Measurements from ENCODE around the gene UNC5C.

Gene UNC5C

DNA sequence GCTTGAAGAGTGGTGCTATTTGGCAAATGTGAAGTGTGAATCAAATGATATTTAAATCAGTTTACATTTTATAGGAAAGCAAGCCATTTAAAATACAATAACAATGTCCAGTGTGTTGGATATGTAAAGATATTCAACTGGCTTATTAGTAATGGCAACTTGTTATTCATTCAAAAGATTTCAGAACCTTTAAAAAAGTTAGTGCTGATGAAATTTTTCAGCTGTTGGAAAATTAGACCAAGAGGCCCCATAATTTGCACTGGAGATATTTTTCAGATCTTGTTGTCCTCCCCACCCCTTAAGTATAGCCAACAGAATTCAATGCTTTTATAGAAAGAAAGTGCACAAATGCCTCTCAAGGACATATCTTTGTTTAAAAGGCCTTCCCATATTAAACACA lies 54.6 kb downstream of the UNC5C start:
- no peak for DNase-seq
- intact Hi-C loops (cut with DNase I), result no loop called here

DNA sequence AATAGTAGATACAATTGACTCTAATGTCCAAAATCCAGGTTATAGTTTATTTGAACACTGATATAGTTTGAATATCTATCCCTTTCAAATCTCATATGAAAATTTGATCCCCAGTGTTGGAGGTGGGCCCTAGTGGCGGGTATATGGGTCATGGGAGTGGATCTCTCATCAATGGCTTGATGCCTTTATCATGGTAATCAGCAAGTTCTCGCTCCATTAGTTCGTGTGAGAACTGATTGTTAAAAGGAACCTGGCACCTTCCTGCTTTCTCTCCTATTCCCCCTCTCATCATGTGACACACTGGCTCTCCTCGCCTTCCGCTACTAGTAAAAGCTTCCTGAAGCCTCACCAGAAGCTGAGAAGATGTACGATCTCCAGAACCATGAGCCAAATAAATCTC lies 70.1 kb downstream of the UNC5C start:
- DNase-seq, result no peak
- intact Hi-C loops (cut with DNase I), result no loop called here

DNA sequence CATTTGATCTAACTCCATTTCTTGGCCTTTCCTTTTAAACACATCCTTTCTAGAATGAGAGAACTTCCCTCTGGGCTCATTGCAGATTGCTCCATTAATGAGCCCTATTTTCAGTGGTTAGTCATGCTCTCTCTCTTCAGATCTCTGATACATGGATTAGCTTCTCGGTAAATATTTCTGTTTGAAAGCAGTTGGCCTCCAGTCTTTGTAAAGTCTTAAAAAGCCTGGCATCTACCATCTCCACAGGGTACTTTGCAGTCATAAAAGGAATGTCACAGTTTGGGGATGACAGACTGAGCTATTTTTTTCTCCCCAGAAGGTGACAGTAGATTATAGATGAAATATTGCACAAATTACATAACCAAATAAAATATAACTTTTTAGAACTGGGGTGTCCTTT lies 72.7 kb downstream of the UNC5C start:
- intact Hi-C loops (cut with DNase I), result no loop called here
- DNase-seq, result no peak

DNA sequence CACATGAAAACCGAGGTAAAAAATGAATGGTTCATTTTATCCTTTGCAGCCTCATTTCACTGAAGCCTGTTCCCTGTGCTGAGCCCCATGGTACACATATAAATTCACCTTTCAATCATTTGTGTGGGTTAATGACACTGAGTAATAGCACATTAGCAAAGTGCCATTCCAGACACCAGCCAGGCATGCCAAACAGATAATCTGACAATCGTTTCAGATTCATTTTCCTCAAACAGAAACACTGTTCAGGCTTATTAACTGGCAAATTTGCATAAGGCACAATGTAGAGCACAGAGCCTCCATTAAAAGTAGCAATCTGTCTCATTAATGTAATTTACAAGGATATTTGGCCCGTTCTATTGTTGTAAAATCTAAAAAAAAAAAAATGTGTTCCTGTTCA lies 76.2 kb downstream of the UNC5C start:
- intact Hi-C loops (cut with DNase I), result no loop called here
- DNase-seq, result no peak

DNA sequence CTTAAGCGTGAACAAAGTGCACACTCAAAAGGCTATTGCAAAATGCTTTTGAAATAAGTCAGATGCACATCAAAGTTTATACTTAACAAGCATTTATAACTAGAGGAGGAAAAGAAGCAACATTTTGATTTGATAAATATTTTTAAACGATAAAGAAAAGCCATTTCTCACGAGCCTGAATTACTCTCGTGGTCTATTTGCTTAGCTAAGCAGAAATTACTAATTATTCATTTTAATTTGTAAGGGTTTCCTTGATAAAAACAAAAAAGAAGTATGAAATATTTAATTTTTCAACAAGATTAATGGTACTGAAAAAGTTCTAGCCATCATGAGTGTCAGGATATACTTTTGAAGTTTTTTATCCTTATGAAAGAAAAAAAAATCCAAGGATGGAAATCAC lies 78.2 kb downstream of the UNC5C start:
- no peak for DNase-seq
- intact Hi-C loops (cut with DNase I), result no loop called here

DNA sequence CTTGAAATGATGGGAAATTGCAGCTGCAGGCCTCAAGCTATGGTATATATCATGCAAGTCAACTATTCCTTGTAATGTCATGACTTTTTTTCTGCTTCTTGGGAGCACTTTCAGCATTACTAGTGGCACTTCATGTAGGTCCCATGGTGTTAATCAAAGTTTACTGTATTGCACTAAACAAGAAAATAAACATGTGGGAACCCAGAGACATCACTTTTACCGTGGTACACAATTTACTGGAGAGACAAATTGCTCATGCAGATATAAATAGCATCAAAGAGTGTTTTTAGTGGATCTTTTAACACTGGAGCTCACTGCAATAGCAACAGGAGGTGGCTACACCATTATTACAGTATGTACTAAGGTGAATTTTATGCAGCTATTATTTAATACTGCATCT lies 79.2 kb downstream of the UNC5C start:
- DNase-seq, result no peak
- intact Hi-C loops (cut with DNase I), result no loop called here

DNA sequence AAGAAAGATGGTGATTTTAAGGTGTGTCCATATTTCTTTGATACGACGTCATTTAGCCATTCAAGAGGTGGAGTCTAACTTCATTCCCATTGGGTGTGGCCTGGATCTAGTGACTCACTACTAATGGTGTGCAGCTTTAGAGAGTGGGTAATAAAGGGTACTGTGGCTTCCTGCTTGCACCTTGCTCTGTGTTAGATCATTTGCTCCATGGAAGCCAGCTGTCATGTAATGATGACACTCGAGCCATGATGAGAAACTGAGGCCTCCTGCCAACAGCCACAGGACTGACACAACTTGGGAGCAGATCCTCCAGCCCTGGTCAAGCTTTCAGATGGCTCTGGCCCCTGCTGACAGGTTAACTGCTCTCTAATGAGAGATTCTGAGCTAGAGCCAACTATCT lies 82.0 kb downstream of the UNC5C start:
- intact Hi-C loops (cut with DNase I), result no loop called here
- DNase-seq, result no peak

DNA sequence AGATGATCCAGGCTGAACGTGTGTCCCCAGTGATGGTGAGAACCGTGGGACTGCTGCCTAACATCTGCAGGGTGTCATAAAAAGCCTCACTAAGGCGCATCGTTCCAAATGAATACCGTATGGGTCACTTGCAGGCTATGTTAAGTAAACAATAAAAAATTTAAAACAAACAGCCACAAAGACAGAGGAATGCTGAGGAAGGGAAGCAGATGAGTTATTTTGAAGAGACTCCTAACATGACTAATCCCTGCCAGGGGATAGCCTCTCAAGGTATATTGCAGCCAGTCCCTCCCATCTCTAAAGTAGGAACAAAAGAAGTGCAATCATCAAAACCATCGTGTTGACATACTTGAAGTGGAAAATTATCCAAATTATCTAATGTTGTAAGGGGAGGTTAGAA lies 83.8 kb downstream of the UNC5C start:
- intact Hi-C loops (cut with DNase I), result no loop called here
- DNase-seq, result no peak

DNA sequence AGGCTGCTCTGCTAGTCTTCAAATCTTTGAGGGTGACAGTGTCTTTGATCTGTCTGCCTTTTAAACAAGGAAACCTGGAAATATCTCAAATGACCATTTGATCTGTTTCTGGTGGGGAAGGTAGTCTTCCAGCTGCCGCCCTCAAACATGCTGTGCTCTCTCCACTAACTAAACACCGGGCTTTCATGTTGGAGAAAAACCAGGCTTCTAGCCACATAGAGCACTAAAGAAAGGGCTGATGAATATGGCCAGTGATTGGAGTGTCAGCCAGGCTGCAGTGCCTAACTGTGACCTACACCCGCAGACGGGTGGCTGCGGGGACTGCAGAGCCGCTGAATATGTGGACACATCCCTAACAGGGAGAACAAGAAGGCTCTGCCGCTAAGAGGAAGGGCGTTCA lies 85.9 kb downstream of the UNC5C start:
- intact Hi-C loops (cut with DNase I), result no loop called here
- DNase-seq, result peak in 2 of 10 donors; percentile 53 to 78

DNA sequence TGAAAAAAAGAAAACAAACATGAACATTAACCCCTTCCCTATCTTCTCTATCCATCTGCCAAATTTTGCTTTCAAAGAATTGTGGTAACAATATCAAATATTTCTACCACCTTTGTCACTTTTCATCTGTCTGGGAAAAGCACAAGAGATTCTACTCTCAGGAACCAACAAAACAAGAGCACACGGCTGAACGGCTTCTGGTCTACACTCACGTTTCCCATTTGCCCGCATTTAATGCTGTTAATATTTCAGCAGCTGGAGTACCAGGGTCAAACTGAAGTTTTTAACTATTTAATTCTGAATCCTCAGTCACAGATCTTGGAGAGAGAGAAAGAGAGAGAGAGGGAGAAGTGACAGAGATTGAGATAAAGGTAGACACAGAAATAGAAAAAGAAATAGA lies 91.4 kb downstream of the UNC5C start:
- DNase-seq, result no peak
- intact Hi-C loops (cut with DNase I), result no loop called here

DNA sequence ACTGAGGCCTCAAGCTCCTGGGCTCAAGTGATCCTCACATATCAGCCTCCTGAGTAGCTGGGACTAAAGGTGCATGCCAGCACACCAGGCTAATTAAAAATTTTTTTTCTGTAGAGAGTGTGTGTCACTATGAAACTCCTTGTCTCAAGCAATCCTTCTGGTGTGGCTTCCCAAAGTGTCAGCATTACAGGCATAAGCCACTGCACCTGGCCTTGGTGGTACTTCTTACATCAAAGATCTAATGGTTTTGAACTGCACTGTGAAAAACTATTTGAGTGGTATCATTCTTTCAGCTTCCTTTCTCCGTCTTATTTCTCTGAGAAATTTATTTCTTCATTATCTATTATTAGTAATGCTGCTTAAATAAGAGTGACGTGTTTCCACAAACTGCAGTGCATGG lies 98.5 kb downstream of the UNC5C start:
- intact Hi-C loops (cut with DNase I), result no loop called here
- DNase-seq, result no peak

DNA sequence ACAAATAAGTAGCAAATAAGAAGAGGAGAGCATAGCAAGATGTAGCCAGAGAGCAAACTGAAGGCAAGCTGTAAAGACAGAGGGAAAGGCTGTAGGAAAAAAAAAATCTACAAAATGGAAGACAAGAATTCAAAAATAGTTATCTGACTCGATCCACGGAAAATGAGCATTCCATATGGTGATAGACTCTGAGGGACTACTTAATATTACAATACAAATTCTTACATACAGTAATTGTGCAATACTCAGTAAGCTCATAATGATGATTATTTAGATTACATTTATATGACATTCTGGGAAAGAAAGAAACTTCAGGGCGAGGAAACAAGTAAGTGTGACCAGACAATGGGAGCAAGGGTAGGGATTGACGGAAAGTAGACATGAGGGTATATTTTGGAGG lies 102.6 kb downstream of the UNC5C start:
- intact Hi-C loops (cut with DNase I), result no loop called here
- DNase-seq, result no peak

DNA sequence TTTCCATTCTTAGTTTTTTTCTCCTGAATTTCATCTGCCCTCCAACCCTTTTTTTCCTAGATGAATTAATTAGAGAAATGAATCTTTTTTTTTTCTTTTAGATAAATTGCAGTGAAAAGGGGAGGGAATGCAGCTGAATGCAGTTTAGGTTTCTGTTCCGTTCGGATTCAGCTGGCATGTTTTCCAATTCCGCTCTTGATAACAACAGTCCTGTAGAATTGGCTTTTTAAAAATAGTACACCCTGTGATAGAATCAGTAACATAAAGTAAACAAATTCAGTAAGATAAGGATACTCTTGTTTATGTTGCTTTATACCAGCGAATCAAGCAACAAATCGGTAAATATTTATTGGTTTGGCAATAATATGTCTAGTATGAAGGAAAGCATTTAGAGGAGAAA lies 103.5 kb downstream of the UNC5C start:
- DNase-seq, result no peak
- intact Hi-C loops (cut with DNase I), result no loop called here

DNA sequence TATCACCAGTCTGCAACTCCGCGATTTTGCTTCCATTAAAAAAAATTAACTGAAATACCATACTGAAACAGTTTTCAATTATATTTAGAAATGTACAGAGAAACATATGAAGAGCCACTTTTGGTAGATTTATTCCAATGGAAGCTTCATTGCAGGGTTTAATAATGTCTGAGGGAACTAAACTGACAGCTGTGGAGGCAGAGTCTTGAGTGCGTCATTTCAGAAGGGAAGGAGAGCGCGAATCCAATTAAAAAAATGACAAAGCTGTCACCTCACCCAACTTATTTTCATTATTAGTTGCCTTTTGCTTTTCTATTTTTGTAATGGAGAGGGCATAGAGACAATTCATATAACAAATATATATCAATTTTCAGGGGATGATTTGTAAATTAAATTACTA lies 104.0 kb downstream of the UNC5C start:
- intact Hi-C loops (cut with DNase I), result no loop called here

DNA sequence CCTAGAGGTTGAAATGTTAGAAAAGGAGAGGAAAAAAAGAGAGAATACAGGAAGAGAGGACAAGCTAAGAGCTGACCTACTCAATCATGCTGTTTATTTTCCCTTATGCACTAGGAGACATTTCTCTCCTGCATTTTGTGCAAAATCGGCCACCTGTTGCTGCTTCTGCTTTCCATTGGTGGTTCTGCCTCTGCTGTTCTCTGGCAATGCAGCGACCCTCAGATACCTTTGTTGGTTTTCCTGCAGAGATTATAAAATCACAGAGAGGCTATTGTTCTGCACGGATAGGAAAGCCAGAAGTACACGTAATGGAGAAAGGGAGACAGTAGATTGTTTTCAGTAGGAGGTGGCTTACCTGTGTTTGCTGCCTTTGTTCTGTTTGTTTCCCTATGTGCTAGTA lies 108.9 kb downstream of the UNC5C start:
- intact Hi-C loops (cut with DNase I), result no loop called here

More for the DNA sequence above, 104.0 kb downstream of the UNC5C start:
- no peak for DNase-seq

DNA sequence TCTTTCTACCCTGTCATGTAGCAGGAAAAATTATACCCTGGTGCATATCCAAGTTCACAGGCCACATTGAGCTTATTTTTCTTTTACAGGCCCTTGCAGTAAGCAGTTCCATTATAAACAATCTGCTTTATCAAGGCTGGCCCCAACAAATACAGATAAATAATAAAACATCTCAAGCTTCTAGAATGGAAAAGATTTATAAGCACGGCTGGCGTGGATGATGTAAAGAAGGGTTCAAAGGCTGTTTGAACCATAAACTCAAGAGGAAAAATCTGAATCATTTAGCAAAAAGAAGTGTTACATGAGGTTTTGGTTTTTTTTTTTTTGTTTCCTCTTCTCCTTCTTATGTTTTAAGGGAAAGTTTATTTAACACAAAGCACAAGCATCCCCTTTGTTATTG lies 109.7 kb downstream of the UNC5C start:
- intact Hi-C loops (cut with DNase I), result no loop called here

More for the DNA sequence above, 108.9 kb downstream of the UNC5C start:
- no peak for DNase-seq

DNA sequence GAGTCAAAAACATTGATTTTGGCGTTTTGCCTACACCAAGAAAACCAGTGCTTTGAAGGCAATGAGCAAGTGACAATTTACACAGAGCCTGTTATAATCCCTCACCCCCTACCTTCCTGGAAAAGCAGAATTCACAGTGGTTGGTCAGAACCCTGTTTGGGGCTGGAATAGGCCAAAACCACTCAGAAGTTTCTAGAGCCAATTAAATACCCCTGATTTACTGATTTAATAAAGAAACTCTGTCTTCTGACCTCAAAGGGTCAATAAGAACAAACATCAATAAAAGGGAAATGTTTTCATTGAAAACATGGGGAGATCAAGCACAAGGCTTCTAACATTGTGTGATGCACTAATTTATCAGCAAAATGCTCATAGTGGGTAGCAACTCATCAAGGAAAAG lies 116.3 kb downstream of the UNC5C start:
- no peak for DNase-seq
- intact Hi-C loops (cut with DNase I), result no loop called here

More for the DNA sequence above, 109.7 kb downstream of the UNC5C start:
- DNase-seq, result no peak

DNA sequence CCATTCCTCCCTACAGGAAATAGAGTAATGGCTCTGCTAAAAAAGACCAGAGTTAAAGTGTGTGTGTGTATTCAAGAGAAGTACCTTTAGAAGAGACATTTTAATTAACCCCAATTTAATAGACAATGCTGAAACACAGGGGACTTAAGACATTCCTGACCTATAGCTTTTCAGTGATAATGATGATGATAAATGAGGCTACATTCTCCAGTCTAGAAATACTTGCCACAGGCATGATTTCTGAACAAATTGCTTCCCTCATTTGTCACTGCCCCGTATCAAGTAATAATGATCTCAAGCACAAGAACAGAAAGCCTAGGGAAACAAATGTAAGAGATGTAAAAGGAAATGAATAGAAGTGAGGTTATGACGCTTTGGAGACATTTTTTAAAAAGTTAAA lies 117.1 kb downstream of the UNC5C start:
- DNase-seq, result no peak

DNA sequence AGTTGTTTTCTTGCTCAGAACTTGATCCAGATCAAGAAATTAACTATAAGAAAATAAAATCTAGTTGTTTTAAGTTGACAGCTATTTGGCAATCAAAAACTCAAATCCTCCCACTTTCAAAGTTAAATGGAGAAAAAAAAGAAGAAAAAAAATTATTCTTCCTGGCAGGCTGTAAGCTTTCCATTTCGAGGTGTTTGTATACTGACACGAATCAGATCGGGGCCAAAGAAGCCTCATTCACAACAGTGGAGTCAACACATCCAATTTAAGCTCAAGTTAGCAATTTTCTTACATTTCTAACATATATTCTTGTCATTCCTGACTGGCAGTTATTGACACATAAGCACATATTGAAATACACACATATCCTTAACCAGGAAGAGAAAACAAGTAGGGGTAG lies 119.4 kb downstream of the UNC5C start:
- intact Hi-C loops (cut with DNase I), result no loop called here
- DNase-seq, result no peak

More for the DNA sequence above, 117.1 kb downstream of the UNC5C start:
- intact Hi-C loops (cut with DNase I), result no loop called here

DNA sequence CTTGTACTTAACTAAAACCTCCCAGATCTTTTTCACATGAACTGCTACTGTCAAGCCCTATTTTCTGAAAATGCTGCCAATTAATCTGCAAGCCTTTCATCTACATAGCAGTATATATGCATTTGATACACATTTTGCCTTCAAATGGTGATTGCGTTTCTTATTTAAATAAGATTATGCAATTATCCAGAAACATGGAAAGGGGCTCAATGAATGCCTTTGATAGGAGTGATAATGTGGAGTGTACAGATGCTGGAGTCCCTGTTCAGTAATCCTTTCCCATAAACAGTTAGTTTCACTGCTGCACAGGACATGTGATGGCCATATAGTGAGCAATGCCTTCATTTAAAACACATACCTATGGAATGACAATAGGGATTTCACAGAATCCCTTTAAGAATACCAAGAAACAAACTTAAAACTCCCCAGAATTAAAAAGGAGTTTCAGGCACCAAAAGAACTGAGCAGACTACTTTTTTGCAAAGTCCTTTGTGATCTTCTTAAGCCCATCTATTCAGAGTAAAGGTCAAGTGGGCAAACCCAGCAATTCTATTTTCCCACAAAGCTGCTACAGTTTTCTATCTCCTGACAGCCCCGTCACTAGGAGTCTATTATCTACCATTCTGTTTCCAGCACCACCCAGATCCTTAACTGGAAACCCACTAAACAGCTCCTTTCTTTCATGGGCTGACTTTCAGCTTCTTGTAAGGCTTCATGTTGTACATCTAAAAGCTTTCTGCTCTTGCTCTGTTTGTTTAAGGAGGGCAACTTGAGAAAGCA lies 120.3 kb downstream of the UNC5C start:
- DNase-seq, result no peak
- intact Hi-C loops (cut with DNase I), result no loop called here

DNA sequence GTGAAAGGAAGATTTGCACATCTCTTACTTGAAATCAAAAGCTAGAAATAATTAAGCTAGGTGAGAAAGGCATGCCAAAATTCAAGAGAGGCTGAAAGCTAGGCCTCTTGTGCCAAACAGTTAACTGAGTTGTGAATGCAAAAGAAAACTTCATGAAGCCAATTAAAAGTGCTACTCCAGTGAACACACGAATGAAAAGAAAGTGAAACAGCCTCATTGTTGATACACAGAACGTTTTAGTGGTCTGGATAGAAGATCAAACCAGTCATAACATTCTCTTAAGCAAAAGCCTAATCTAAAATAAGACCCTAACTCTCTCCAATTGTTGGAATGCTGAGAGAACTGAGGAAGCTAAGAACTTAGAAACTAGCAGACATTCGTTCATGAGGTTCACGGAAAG lies 122.3 kb downstream of the UNC5C start:
- intact Hi-C loops (cut with DNase I), result no loop called here
- DNase-seq, result no peak

DNA sequence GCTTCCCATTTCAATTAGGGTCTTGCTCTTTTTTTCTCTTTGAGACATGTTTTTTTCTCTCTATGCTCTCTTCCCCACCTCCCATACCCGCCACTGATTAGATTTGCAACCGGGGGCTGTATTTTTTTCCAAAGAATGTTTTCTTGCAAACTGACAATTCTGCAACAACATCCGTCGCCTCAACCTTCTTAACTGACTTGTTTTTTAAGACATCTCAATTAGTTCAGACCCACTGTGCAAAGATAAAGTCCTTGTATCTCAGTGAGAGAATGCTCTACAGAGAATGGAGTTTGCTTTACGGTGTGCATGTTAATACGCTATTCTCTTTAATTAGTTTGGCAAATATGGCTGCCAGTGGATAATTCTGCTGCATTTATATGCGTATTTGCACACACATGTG lies 126.3 kb downstream of the UNC5C start:
- DNase-seq, result no peak
- intact Hi-C loops (cut with DNase I), result no loop called here

DNA sequence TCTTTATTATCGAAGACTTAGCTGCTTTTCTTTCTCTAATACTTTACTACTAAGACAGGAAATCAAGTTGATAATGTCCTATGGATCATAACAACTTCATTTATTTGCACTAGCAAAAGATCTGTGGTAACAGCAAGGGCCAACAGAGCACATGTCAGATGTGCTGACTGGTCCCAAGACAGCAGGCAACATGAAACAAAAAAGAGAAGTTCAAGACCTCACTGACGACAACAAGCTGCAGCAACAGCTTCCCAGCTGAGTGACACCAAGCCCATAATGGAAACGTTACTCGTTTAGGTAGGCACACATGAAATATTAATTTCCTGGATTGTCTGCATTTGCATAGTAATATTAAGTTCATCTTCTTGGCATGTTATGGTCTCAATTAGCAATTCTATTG lies 126.9 kb downstream of the UNC5C start:
- intact Hi-C loops (cut with DNase I), result no loop called here
- DNase-seq, result no peak

All from posterior cingulate gyrus (tissue), 11 donors.